K562 (cell line): ENCODE results near the gene CECR2.

ENCODE experiments used
- HMGXB4 ChIP-seq: sonication (generic); formaldehyde crosslinking; IDR thresholded peaks from 2 replicates; pipeline ENCODE4 v1.8.1; 2023; ENCODE audit warnings: mild to moderate bottlenecking, missing genetic modification reagents
- PRMT5 ChIP-seq: sonication (generic); formaldehyde crosslinking; IDR thresholded peaks from 2 replicates; pipeline ENCODE4 v1.5.0; 2020; ENCODE audit warnings: missing genetic modification reagents
- THRA ChIP-seq: fragments of 450-650 bp; IDR thresholded peaks from 2 replicates; pipeline ENCODE4 v1.6.1; 2017; ENCODE audit warnings: mild to moderate bottlenecking, moderate library complexity
- TF ChIP-seq, protein P1 (sequence below): conservative IDR thresholded peaks from 2 replicates; pipeline ENCODE4 v1.6.1; 2011; ENCODE audit warnings: low read depth, mild to moderate bottlenecking, low read length; ENCODE audit not compliant: control insufficient read depth
- TF ChIP-seq, protein P2 (sequence below): fragments of 450-650 bp; formaldehyde crosslinking; IDR thresholded peaks from 2 replicates; pipeline ENCODE4 v1.4.0; 2020; ENCODE audit warnings: mild to moderate bottlenecking

GRCh38 chr22:17479135-17479534, 109.9 kb downstream of the CECR2 start:
- TF ChIP-seq, protein P1, sequence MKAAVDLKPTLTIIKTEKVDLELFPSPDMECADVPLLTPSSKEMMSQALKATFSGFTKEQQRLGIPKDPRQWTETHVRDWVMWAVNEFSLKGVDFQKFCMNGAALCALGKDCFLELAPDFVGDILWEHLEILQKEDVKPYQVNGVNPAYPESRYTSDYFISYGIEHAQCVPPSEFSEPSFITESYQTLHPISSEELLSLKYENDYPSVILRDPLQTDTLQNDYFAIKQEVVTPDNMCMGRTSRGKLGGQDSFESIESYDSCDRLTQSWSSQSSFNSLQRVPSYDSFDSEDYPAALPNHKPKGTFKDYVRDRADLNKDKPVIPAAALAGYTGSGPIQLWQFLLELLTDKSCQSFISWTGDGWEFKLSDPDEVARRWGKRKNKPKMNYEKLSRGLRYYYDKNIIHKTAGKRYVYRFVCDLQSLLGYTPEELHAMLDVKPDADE: no peak
- TF ChIP-seq, protein P2, sequence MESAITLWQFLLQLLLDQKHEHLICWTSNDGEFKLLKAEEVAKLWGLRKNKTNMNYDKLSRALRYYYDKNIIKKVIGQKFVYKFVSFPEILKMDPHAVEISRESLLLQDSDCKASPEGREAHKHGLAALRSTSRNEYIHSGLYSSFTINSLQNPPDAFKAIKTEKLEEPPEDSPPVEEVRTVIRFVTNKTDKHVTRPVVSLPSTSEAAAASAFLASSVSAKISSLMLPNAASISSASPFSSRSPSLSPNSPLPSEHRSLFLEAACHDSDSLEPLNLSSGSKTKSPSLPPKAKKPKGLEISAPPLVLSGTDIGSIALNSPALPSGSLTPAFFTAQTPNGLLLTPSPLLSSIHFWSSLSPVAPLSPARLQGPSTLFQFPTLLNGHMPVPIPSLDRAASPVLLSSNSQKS: no peak
- no peak for TF ChIP-seq THRA
- TF ChIP-seq HMGXB4 (CRISPR knock-in tag): no peak
- TF ChIP-seq PRMT5 (CRISPR knock-in tag): no peak
